ENCODE results near the gene NR6A1. TPM values are rescaled to one million over a fixed set of nuclear protein-coding genes. Genes with fewer than 3 reads are reported as not detected.

Gene NR6A1
- total and polyA plus RNA-seq, 9 donors: 0.29 to 1.7 (median 1.00) TPM

- WGBS, 3 donors: 18 to 34% (median 22%) methylated on average over 3 of the region's 3 CpGs
- Histone ChIP-seq H3K27me3 (no peaks in the 10 kb centered on the region), H3K4me1 (ENCODE audit: insufficient read depth) (peaks cover 4% of the 10 kb centered on the region), H3K27ac (no peak overlapping the region), H3K9me3 (no peaks in the 10 kb centered on the region), H3K4me3 (no peak overlapping the region), H3K36me3 (no peaks in the 10 kb centered on the region)
- no peak for TF ChIP-seq CTCF (IDR thresholded peaks at IDR 0.05)
- no peak for TF ChIP-seq EP300 (IDR thresholded peaks at IDR 0.05)
- no peak for TF ChIP-seq POLR2A (IDR thresholded peaks at IDR 0.05)
- no peak for DNase-seq
- intact Hi-C loops (cut with DNase I): no loop called here
These were observed 176.4 kb downstream of the NR6A1 start for GRCh38 chr9:124594673-124595072.

GRCh38 chr9:124594225-124594624 lies 176.9 kb downstream of the NR6A1 start:
- no peak overlapping the region for H3K27ac ChIP-seq
- WGBS, 3 donors: 21 to 25% (median 21%) methylated on average over 3 of the region's 3 CpGs

GRCh38 chr9:124593651-124594058 lies 177.5 kb downstream of the NR6A1 start:
- DNase-seq: no peak
- H3K4me1 ChIP-seq (ENCODE audit: insufficient read depth): peaks cover 4% of the 10 kb centered on the region
- H3K4me3 ChIP-seq: no peak overlapping the region
- H3K27ac ChIP-seq: no peak overlapping the region
- intact Hi-C loops (cut with DNase I): no loop called here
- TF ChIP-seq CTCF (IDR thresholded peaks at IDR 0.05): no peak
- no peak for TF ChIP-seq EP300 (IDR thresholded peaks at IDR 0.05)
- no peak for TF ChIP-seq POLR2A (IDR thresholded peaks at IDR 0.05)
- no peaks in the 10 kb centered on the region for H3K27me3 ChIP-seq
- H3K36me3 ChIP-seq: no peaks in the 10 kb centered on the region
- H3K9me3 ChIP-seq: no peaks in the 10 kb centered on the region
- 25 to 42% (median 41%) methylated on average over 4 of the region's 4 CpGs for WGBS, 3 donors

More at GRCh38 chr9:124594225-124594624, 176.9 kb downstream of the NR6A1 start:
- intact Hi-C loops (cut with DNase I): no loop called here
- Histone ChIP-seq H3K4me1 (ENCODE audit: insufficient read depth) (peaks cover 4% of the 10 kb centered on the region), H3K9me3 (no peaks in the 10 kb centered on the region), H3K27me3 (no peaks in the 10 kb centered on the region), H3K4me3 (no peak overlapping the region), H3K36me3 (no peaks in the 10 kb centered on the region)
- no peak for TF ChIP-seq CTCF (IDR thresholded peaks at IDR 0.05)
- no peak for TF ChIP-seq POLR2A (IDR thresholded peaks at IDR 0.05)
- no peak for TF ChIP-seq EP300 (IDR thresholded peaks at IDR 0.05)
- no peak for DNase-seq

GRCh38 chr9:124593200-124593599 lies 177.9 kb downstream of the NR6A1 start:
- intact Hi-C loops (cut with DNase I): no loop called here

More at GRCh38 chr9:124593200-124593599, 177.9 kb downstream of the NR6A1 start:
- TF ChIP-seq POLR2A (IDR thresholded peaks at IDR 0.05) (no peak), EP300 (IDR thresholded peaks at IDR 0.05) (no peak), CTCF (IDR thresholded peaks at IDR 0.05) (no peak)
- WGBS, 3 donors: 34 to 47% (median 35%) methylated on average over 3 of the region's 3 CpGs
- no peaks in the 10 kb centered on the region for H3K27me3 ChIP-seq
- no peak overlapping the region for H3K27ac ChIP-seq
- H3K4me1 ChIP-seq (ENCODE audit: insufficient read depth): peaks cover 4% of the 10 kb centered on the region
- DNase-seq: no peak
- H3K36me3 ChIP-seq: no peaks in the 10 kb centered on the region
- no peak overlapping the region for H3K4me3 ChIP-seq
- H3K9me3 ChIP-seq: no peaks in the 10 kb centered on the region

Measured in ovary (tissue), 9 donors.